ENCODE results near the gene PAK4.

DNA sequence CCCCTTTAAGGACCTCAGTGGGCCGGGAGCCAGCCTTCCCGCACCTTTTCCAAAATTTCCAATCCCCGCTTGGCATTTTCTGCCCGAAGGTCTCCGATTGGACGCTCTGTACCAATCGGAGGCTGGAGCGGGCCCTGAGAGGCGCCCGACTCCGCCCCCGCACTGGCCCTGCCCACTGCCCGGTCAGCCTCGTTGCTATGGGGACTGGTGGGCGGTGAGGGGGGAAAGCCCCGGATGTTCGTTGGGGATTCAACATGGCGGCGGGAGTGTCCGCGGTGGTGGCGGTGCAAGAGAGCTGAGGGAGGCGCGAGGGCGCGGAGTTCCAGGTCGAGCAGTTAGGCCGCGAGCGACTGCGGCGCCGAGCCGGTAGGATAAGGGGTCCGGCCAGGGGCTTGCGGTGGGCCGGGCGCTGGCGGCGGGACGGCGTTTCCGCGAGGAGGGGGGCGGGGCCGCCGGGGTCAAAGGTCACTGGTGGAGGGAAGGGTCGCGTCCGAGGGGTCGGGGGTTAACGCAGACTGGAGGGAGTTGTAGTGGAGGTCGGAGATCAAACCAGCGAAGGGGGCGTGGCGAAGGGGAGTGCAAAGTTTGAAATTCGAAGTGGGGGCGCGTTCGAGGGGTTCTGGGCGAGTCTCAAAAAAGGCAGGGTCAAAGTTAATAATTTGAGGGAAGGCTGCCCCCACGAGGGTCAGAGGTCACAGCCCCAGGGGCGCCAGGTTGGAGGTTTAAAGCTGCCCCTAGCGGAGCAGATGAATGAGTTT is at the start of gene PAK4:
- TF ChIP-seq CTCF (IDR thresholded peaks at IDR 0.05; ENCODE audit: insufficient read depth, low read length, poor library complexity, severe bottlenecking): no peak
- TF ChIP-seq EZH2phosphoT487 (conservative IDR thresholded peaks at IDR 0.05; ENCODE audit: low read length): no peak

Measured in SU-DHL-6 (cell line).